Measurements from ENCODE around the gene TMEM184A.

TMEM184A gene

GRCh38 chr7:1539181-1539881 is 16.7 kb downstream of the TMEM184A start:
- DNase-seq (ENCODE audit: low read depth in 2 of 2): no peak

GRCh38 chr7:1538544-1539180 is 17.3 kb downstream of the TMEM184A start:
- DNase-seq (ENCODE audit: low read depth in 2 of 2): no peak

- peak; percentile 83 to 85 for DNase-seq (ENCODE audit: low read depth in 2 of 2)
These were observed 18.2 kb downstream of the TMEM184A start for GRCh38 chr7:1537535-1538412.

GRCh38 chr7:1536743-1537534 is 19.1 kb downstream of the TMEM184A start:
- DNase-seq (ENCODE audit: low read depth in 2 of 2): peak; percentile 96

GRCh38 chr7:1536455-1536742 is 19.6 kb downstream of the TMEM184A start:
- DNase-seq (ENCODE audit: low read depth in 2 of 2): no peak

GRCh38 chr7:1535701-1536454 is 20.1 kb downstream of the TMEM184A start:
- DNase-seq (ENCODE audit: low read depth in 2 of 2): no peak

- no peak for DNase-seq (ENCODE audit: low read depth in 2 of 2)
These were observed 20.9 kb downstream of the TMEM184A start for GRCh38 chr7:1535100-1535458.

- no peak for DNase-seq (ENCODE audit: low read depth in 2 of 2)
These were observed 21.5 kb downstream of the TMEM184A start for GRCh38 chr7:1534330-1535099.

- DNase-seq (ENCODE audit: low read depth in 2 of 2): peak in 1 of 2 experiments; percentile 18
These were observed 22.3 kb downstream of the TMEM184A start for GRCh38 chr7:1533547-1534329.

GRCh38 chr7:1533255-1533546 is 22.8 kb downstream of the TMEM184A start:
- DNase-seq (ENCODE audit: low read depth in 2 of 2): no peak

GRCh38 chr7:1532456-1533254 is 23.4 kb downstream of the TMEM184A start:
- peak; percentile 40 to 46 for DNase-seq (ENCODE audit: low read depth in 2 of 2)

- DNase-seq (ENCODE audit: low read depth in 2 of 2): no peak
These were observed 24.0 kb downstream of the TMEM184A start for GRCh38 chr7:1531979-1532455.

- no peak for DNase-seq (ENCODE audit: low read depth in 2 of 2)
These were observed 24.6 kb downstream of the TMEM184A start for GRCh38 chr7:1531263-1531978.

- DNase-seq (ENCODE audit: low read depth in 2 of 2): no peak
These were observed 25.1 kb downstream of the TMEM184A start for GRCh38 chr7:1530946-1531262.

GRCh38 chr7:1529383-1530116 is 26.5 kb downstream of the TMEM184A start:
- DNase-seq (ENCODE audit: low read depth in 2 of 2): no peak

GRCh38 chr7:1526271-1526754 is 29.7 kb downstream of the TMEM184A start:
- DNase-seq (ENCODE audit: low read depth in 2 of 2): no peak

- no peak for DNase-seq (ENCODE audit: low read depth in 2 of 2)
These were observed 30.6 kb downstream of the TMEM184A start for GRCh38 chr7:1525409-1525808.

- DNase-seq (ENCODE audit: low read depth in 2 of 2): no peak
These were observed 32.2 kb downstream of the TMEM184A start for GRCh38 chr7:1523844-1524243.
